Tibial nerve (tissue), 4 donors: ENCODE measurements around the gene SLC51A. TPM values are rescaled to one million over a fixed set of nuclear protein-coding genes. Genes with fewer than 3 reads are reported as not detected.
A peak's percentile ranks its signal among the peaks of the same experiment; 100 is the strongest.

ENCODE experiments used
- DNase-seq, 2 donors: peaks; one replicate each; pipeline ENCODE4 v3.0.0-alpha.2; 2019; ENCODE audit warnings: low spot score in 2 of 2
- H3K27ac ChIP-seq, 4 donors: fragments of 200-600 bp; sonication (generic) in 3 of 4; one replicate each; pipeline ENCODE4 v1.5.1; 2017 to 2019; ENCODE audit warnings: mild to moderate bottlenecking in 1 of 4
- H3K27me3 ChIP-seq, 2 donors: fragments of 200-600 bp; sonication (generic) in 1 of 2; one replicate each; pipeline versions ENCODE4 v1.5.1 to v1.6.0; 2017 to 2019
- H3K36me3 ChIP-seq, 3 donors: fragments of 200-600 bp; sonication (generic); one replicate each; pipeline ENCODE4 v1.5.1; 2018 to 2019
- H3K4me1 ChIP-seq, 4 donors: fragments of 200-600 bp; sonication (generic) in 3 of 4; one replicate each; pipeline ENCODE4 v1.5.1; 2017 to 2019
- H3K4me3 ChIP-seq, 4 donors: fragments of 200-600 bp; sonication (generic) in 3 of 4; one replicate each; pipeline ENCODE4 v1.5.1; 2017 to 2019; ENCODE audit warnings: mild to moderate bottlenecking in 1 of 4, moderate library complexity in 1 of 4
- H3K9me3 ChIP-seq, 4 donors: fragments of 200-600 bp; sonication (generic) in 3 of 4; one replicate each; pipeline ENCODE4 v1.5.1; 2017 to 2019
- CTCF ChIP-seq, 5 experiments: fragments of 200-600 bp in 3 of 5; fragments of 450-650 bp in 2 of 5; sonication (generic) in 3 of 5; IDR thresholded peaks; one replicate each; pipeline ENCODE4 v1.5.1; 2016 to 2019; ENCODE audit warnings: antibody characterized with exemption in 5 of 5, mild to moderate bottlenecking in 3 of 5, moderate library complexity in 2 of 5
- EP300 ChIP-seq, 2 donors: sonication (generic); formaldehyde crosslinking; IDR thresholded peaks; one replicate each; pipeline ENCODE4 v1.6.1; 2017; ENCODE audit warnings: antibody characterized with exemption in 2 of 2, mild to moderate bottlenecking in 1 of 2
- POLR2A ChIP-seq, 2 donors: fragments of 450-650 bp; IDR thresholded peaks; one replicate each; pipeline ENCODE4 v1.6.1; 2017; ENCODE audit warnings: antibody characterized with exemption in 2 of 2, mild to moderate bottlenecking in 2 of 2, moderate library complexity in 2 of 2
- WGBS, 2 donors: methylation state at CpG; one replicate each; pipeline ENCODE4 v1.1.5; 2018; 5-methylcytosine and 5-hydroxymethylcytosine counted together
- total RNA-seq, 4 donors: library from RNA; depleted of rRNA; stranded (reverse); fragments of >200 nt; gene quantifications; one replicate each; pipeline ENCODE4 v1.1.0, GENCODE V29; 2016

The SLC51A gene
- total RNA-seq, 4 donors from 2014 or later = 0.30 to 0.66 TPM; not detected in 2

GRCh38 chr3:196192524-196193051 lies 23.7 kb upstream of the SLC51A start:
- no peaks in the 10 kb centered on the region for H3K9me3 ChIP-seq
- TF ChIP-seq EP300 (IDR thresholded peaks at IDR 0.05) (no peak), CTCF (IDR thresholded peaks at IDR 0.05) (no peak), POLR2A (IDR thresholded peaks at IDR 0.05) (no peak)
- no peaks in the 10 kb centered on the region for H3K36me3 ChIP-seq
- peaks cover 0 to 26% (median 3%) of the 10 kb centered on the region in 4 donors for H3K4me1 ChIP-seq
- WGBS, 2 donors = 52 to 54% methylated on average over 14 of the region's 14 CpGs
- H3K4me3 ChIP-seq = no peak overlapping the region
- no peaks in the 10 kb centered on the region for H3K27me3 ChIP-seq
- DNase-seq = no peak
- peak overlapping the region in 2 of 4 donors; percentile 2 to 73 for H3K27ac ChIP-seq

GRCh38 chr3:196193133-196193735 lies 23.1 kb upstream of the SLC51A start:
- no peaks in the 10 kb centered on the region for H3K27me3 ChIP-seq

GRCh38 chr3:196193736-196194541 lies 22.4 kb upstream of the SLC51A start:
- peaks cover 0 to 26% (median 3%) of the 10 kb centered on the region in 4 donors for H3K4me1 ChIP-seq
- TF ChIP-seq EP300 (IDR thresholded peaks at IDR 0.05) (peak in 1 of 2 donors; percentile 44), CTCF (IDR thresholded peaks at IDR 0.05) (no peak)
- no peak overlapping the region for H3K4me3 ChIP-seq
- H3K27me3 ChIP-seq = no peaks in the 10 kb centered on the region
- 66 to 70% methylated on average over 6 to 7 of the region's 13 CpGs for WGBS, 2 donors
- no peaks in the 10 kb centered on the region for H3K9me3 ChIP-seq
- H3K27ac ChIP-seq = peak overlapping the region in 3 of 4 donors; percentile 8 to 73 (median 36)
- DNase-seq = peak in 1 of 2 donors; percentile 41
- H3K36me3 ChIP-seq = no peaks in the 10 kb centered on the region

More at GRCh38 chr3:196193133-196193735, 23.1 kb upstream of the SLC51A start:
- H3K4me3 ChIP-seq = no peak overlapping the region
- peaks cover 0 to 26% (median 3%) of the 10 kb centered on the region in 4 donors for H3K4me1 ChIP-seq
- H3K27ac ChIP-seq = peak overlapping the region in 2 of 4 donors; percentile 36 to 73
- no peak for DNase-seq
- H3K9me3 ChIP-seq = no peaks in the 10 kb centered on the region
- TF ChIP-seq EP300 (IDR thresholded peaks at IDR 0.05) (no peak), POLR2A (IDR thresholded peaks at IDR 0.05) (no peak), CTCF (IDR thresholded peaks at IDR 0.05) (no peak)
- WGBS, 2 donors = 69 to 77% methylated on average over 15 of the region's 15 CpGs
- H3K36me3 ChIP-seq = no peaks in the 10 kb centered on the region

GRCh38 chr3:196194542-196194915 lies 21.8 kb upstream of the SLC51A start:
- Histone ChIP-seq H3K27me3 (no peaks in the 10 kb centered on the region), H3K27ac (peak overlapping the region in 2 of 4 donors; percentile 8 to 73), H3K9me3 (no peaks in the 10 kb centered on the region), H3K4me1 (peaks cover 0 to 26% (median 3%) of the 10 kb centered on the region in 4 donors), H3K36me3 (no peaks in the 10 kb centered on the region), H3K4me3 (no peak overlapping the region)
- DNase-seq = no peak
- 73 to 89% methylated on average over 5 of the region's 5 CpGs for WGBS, 2 donors
- TF ChIP-seq EP300 (IDR thresholded peaks at IDR 0.05) (no peak), POLR2A (IDR thresholded peaks at IDR 0.05) (no peak), CTCF (IDR thresholded peaks at IDR 0.05) (no peak)
